ENCODE results near the gene SLC4A9.

The SLC4A9 gene, protein sequence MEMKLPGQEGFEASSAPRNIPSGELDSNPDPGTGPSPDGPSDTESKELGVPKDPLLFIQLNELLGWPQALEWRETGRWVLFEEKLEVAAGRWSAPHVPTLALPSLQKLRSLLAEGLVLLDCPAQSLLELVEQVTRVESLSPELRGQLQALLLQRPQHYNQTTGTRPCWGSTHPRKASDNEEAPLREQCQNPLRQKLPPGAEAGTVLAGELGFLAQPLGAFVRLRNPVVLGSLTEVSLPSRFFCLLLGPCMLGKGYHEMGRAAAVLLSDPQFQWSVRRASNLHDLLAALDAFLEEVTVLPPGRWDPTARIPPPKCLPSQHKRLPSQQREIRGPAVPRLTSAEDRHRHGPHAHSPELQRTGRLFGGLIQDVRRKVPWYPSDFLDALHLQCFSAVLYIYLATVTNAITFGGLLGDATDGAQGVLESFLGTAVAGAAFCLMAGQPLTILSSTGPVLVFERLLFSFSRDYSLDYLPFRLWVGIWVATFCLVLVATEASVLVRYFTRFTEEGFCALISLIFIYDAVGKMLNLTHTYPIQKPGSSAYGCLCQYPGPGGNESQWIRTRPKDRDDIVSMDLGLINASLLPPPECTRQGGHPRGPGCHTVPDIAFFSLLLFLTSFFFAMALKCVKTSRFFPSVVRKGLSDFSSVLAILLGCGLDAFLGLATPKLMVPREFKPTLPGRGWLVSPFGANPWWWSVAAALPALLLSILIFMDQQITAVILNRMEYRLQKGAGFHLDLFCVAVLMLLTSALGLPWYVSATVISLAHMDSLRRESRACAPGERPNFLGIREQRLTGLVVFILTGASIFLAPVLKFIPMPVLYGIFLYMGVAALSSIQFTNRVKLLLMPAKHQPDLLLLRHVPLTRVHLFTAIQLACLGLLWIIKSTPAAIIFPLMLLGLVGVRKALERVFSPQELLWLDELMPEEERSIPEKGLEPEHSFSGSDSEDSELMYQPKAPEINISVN

DNA sequence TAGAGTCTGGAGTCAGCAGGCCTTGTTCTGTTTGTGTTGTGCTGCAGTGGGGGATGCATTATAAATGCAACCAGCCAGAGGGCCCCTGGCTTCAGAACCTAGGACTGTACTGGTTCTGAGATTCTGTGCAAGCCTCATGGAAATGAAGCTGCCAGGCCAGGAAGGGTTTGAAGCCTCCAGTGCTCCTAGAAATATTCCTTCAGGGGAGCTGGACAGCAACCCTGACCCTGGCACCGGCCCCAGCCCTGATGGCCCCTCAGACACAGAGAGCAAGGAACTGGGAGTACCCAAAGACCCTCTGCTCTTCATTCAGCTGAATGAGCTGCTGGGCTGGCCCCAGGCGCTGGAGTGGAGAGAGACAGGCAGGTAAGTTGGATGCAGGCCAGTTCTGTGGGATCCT, at the start of gene SLC4A9:
Gene SLC4A9 (plus strand): TSS at position 94 of the 400 bp plus-strand sequence. CDS start 43 bp downstream, at position 137.
- DNase-seq (ENCODE audit: low read depth), result no peak
- no peak within 1 kb of the TSS for H3K4me3 ChIP-seq (ENCODE audit: control insufficient read depth, low read depth, low read length)
- TF ChIP-seq, protein P1, sequence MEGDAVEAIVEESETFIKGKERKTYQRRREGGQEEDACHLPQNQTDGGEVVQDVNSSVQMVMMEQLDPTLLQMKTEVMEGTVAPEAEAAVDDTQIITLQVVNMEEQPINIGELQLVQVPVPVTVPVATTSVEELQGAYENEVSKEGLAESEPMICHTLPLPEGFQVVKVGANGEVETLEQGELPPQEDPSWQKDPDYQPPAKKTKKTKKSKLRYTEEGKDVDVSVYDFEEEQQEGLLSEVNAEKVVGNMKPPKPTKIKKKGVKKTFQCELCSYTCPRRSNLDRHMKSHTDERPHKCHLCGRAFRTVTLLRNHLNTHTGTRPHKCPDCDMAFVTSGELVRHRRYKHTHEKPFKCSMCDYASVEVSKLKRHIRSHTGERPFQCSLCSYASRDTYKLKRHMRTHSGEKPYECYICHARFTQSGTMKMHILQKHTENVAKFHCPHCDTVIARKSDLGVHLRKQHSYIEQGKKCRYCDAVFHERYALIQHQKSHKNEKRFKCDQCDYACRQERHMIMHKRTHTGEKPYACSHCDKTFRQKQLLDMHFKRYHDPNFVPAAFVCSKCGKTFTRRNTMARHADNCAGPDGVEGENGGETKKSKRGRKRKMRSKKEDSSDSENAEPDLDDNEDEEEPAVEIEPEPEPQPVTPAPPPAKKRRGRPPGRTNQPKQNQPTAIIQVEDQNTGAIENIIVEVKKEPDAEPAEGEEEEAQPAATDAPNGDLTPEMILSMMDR (IDR thresholded peaks at IDR 0.05; ENCODE audit: control insufficient read depth, insufficient read depth, low read depth, low read length, missing control alignments), result no peak

DNA sequence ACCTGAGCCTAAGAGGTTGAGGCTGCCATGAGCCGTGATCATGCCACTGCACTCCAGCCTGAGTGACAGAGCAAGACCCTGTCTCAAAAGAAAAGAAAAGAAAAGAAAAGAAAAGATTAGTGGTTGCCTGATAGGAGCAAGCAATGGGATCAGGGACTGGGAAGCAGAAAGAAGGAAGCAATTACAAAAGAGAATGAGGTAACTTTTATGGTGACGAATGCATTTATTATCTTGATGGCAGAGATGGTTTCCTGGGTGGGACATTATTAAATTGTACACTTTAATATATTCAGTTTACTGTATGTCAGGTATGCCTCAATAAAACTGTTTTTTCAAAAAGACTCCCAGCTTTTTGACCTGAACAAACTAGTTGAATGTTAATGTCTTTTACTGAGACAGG, 49.6 kb upstream of the SLC4A9 start:
- DNase-seq (ENCODE audit: low read depth), result no peak
- TF ChIP-seq, protein P1 (IDR thresholded peaks at IDR 0.05; ENCODE audit: control insufficient read depth, insufficient read depth, low read depth, low read length, missing control alignments), result no peak
- no peak overlapping the region for H3K4me3 ChIP-seq (ENCODE audit: control insufficient read depth, low read depth, low read length)

DNA sequence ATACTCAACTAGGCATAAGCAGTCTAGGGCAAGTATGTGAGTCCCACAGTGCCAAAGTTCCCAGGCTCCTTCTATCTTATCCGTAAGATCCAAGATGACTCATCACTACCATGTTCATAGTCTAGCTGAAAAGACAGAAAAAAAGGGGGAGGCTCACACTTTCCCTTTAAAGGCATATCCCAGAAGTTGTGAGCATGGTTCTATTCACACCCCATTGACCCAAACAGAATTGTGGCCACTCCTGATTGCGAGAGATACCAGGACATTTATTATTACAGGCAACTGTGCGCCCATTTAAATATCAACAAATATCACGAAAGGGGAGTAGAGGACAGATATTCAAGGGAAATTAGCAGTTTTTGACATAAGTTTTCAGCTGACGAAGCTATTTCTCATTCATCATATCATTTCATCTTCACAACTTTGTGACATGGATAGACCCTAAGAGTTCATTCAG, 49.0 kb upstream of the SLC4A9 start:
- H3K4me3 ChIP-seq (ENCODE audit: control insufficient read depth, low read depth, low read length), result no peak overlapping the region
- TF ChIP-seq, protein P1 (IDR thresholded peaks at IDR 0.05; ENCODE audit: control insufficient read depth, insufficient read depth, low read depth, low read length, missing control alignments), result no peak
- peak; percentile 63 for DNase-seq (ENCODE audit: low read depth)

DNA sequence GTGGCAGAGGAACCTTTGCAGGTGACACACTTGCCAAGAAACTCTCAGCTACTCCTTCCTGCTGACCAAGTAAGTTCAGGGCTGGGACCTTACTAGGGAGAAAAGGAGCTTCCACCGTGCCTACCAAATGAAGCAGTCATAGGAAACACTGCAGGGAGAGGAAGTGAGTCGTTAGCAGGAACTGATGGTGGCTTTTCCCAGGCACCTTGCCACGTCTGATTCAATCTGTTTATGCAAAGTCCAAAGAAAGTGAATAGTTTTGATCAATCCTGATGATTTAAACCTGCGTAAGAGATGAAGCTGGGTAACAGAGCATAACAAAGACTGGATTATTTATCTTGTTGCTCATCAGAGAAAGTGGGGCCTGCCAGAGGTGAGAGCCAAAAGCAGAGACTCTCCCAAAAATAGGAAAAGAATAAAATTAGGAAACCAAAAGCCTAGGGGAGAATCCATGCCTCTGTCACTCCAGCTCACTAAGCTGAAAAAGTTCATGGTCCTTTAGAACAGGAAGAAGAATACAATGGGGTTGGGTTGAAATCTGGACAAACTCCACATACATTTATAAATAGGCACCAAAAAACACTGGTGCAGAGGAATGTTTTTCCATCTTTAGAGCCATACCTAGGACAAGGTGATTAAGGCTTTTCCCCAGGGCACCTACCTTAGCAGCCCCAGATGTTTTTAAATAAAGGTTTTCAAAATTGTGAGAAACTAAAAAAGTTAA, 47.8 kb upstream of the SLC4A9 start:
- peak; percentile 79 for DNase-seq (ENCODE audit: low read depth)
- H3K4me3 ChIP-seq (ENCODE audit: control insufficient read depth, low read depth, low read length), result no peak overlapping the region
- TF ChIP-seq, protein P1 (IDR thresholded peaks at IDR 0.05; ENCODE audit: control insufficient read depth, insufficient read depth, low read depth, low read length, missing control alignments), result no peak

DNA sequence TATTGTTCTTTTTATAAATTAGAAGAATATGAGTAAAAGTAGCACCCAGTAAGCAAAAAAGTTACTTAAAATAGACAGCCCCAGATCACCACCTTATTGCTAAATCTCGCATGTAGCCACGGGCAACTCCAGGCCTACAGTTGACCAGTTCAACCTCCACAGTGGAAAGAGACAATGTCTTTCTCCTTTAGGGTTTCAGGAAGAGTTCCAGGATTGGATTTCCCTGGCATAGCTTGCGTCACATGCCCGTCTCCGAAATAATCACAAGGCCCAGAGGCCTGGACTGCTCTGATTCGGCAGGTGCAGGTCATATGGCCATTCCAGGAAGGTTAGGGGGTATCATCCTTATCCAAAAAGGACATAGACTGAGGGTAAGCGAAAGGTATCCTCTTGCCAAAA, 47.2 kb upstream of the SLC4A9 start:
- DNase-seq (ENCODE audit: low read depth), result no peak
- TF ChIP-seq, protein P1 (IDR thresholded peaks at IDR 0.05; ENCODE audit: control insufficient read depth, insufficient read depth, low read depth, low read length, missing control alignments), result no peak
- no peak overlapping the region for H3K4me3 ChIP-seq (ENCODE audit: control insufficient read depth, low read depth, low read length)

DNA sequence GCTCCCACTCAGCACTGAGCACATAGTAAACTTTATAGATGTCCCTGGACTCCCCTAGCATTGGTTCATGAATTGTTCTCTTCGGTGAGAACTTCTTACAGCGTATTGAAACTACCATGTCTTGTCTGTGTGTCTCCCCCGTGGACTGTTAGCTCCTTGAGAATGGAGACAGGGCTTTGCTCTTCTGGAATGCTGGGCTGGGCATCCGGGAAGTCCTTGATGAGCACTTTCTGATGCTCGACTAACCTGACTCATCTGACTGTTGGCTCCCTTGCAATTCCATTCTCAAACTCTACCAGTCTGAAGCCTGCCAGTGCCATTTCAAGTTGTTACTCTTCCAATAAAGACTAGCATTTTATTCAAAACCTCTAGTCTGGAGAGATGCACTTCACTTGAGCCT, 42.1 kb upstream of the SLC4A9 start:
- DNase-seq (ENCODE audit: low read depth), result no peak
- TF ChIP-seq, protein P1 (IDR thresholded peaks at IDR 0.05; ENCODE audit: control insufficient read depth, insufficient read depth, low read depth, low read length, missing control alignments), result no peak
- no peak overlapping the region for H3K4me3 ChIP-seq (ENCODE audit: control insufficient read depth, low read depth, low read length)
